HG03558 (cell line): ENCODE measurements around the gene ADGRD1.

Source experiments
- ATAC-seq: cut with Tn5 transposase; IDR thresholded peaks from one replicate; pipeline ENCODE4 v1.9.1; 2021; ENCODE audit warnings: moderate number of reproducible peaks; ENCODE audit not compliant: unreplicated experiment; ENCODE audit errors: extremely low read depth

Gene ADGRD1

DNA sequence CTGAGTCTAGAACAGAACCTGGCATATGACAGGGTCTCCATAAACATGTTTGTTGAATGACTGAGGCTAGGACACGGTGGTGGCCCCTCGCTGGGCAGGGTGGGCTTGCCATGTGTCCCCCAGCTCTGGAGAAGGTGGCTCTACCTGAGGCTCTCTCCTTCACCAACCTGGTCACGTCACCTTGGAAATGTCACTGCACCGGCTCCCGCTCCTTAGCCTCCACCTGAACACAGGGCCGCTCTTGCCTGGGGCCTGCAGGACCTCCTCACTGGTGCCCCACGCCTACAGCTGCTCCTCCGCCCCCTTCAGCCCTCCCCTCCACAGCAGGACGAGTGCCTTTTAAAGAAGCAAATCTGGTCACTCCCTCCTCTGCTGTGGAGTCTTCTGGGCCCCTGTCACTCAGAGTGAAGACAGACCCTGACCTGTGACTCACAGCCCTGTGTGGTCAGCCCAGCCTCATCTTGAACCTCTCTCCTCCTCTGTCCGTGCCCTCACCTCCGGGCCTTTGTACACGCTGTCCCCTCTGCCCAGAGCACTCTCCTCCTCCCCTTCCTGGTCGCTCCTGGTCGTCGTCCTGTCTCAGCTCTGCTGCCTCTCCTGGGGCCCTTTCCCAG is 81.0 kb downstream of the ADGRD1 start:
- no peak for ATAC-seq

GRCh38 chr12:131035245-131035681 is 81.6 kb downstream of the ADGRD1 start:
- ATAC-seq = no peak

GRCh38 chr12:131038159-131038558 is 84.5 kb downstream of the ADGRD1 start:
- no peak for ATAC-seq

- no peak for ATAC-seq
Measured at GRCh38 chr12:131038961-131039950, 85.5 kb downstream of the ADGRD1 start.

- ATAC-seq = no peak
Measured at GRCh38 chr12:131040491-131040890, 86.8 kb downstream of the ADGRD1 start.

DNA sequence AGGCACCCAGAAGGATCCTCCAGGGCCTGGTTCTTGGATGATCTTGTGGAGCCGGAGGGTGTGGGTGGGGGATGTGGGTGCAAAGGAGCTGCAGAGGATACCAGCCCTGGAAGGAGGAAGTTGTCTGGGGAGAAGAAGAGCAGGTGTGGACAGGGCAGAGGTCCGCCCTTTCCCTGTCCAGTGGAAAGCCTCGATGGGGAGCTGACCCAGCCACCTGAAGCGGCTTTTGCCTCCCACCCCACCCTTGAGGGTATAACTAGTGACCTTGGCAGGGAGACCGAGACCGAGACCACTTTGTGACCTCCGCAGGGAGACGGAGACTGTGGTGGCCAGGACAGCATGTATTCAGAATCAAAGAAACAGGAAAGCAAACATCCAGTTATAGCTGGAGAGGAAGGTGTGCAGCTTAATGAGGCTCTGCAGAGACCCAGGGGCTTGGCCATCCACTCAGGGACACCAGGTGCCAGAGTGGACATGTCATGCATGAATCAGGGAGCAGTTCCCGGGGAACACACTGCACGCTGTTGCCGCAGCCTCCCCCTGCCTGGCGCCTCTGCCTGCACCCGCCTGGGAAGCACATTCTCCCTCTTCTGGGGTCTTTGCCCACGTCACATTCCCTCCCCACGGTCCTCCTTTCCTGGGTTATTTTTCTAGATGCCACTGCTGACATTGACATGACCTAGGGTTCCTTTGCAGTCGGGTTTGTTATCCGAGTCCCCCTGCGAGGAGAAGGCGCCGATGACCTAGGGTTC is 87.7 kb downstream of the ADGRD1 start:
- no peak for ATAC-seq

DNA sequence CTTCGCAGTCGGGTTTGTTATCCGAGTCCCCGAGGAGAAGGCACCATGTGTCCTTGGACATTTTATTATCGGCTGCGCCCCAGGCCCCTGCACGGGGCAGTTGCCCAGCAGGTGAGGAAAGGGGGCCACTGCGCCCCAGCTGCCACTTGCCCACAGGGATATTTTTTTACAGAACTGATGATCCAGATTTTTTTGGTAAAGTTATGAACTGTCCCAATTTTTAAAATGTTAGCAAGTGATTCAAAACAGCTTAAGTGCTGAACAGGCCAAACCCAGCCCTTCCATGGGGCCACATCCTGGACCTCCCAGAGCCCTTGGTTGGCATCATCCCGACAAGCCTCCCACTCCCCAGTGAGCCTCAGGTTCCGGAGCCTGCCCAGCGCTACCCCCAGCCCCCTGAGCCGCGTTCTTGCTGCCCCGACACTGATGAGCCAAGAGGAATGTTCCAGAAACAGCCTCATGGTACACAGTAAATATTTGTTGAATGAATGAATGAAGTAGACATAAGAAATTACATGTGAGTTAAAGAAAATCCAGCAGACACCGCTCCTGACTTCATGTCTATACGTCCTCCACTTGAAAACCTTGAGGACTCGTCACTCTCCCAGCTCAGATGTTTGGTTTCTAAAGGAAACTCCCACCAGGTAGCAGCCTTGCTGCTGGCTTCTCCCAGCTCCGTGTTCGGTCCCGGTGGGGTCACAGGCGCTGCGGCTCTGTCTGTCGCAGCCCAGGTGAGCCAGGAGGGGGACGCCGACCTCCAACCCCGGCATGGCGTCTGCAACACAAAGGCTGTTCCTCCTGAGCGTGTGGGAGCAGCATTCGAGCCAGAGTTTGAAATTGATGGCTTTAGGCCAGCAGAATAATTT is 88.5 kb downstream of the ADGRD1 start:
- ATAC-seq = no peak

GRCh38 chr12:131042834-131043245 is 89.1 kb downstream of the ADGRD1 start:
- ATAC-seq = no peak

DNA sequence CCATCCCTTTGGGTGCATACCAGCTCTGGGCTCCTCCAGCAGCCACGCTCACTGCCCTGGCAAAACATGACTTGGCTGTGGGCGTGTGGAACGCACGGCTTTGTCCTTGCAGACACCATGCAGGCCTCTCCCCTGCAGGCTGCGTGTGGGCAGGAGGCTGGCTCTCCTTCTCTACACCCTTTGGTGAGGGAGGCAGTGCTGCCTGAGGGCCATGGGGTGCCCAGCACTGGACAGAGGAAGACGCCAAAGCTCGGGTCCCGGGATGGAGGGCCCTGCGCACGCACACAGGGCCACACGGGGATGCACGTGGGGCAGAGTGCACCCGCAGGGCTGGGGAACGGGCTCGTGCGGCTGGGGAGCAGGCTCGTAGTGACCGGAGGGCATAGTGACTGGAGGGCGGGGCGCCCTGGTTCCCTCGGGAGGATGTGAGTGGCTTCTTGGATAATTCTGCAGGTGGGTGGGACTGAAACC is 89.7 kb downstream of the ADGRD1 start:
- no peak for ATAC-seq

DNA sequence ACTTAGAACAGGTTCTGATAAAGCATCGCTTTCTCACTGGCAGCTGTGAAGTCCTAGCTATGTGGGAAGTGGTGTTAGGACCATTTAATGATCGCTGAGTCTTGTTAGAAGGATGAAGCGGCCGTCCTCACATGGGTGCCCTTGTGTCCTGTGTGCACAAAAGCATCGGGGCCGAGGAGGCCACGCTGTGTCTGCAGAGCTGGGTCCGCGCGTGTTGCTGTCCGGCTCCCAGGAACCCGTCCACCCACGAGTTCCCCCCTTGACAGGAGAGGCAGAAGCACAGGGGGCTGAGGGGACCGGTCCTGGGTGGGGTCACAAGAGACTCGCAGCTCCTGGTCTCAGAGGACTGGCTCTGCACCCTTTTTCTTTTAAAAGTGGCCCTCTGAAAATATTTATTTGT is 90.4 kb downstream of the ADGRD1 start:
- ATAC-seq = no peak

DNA sequence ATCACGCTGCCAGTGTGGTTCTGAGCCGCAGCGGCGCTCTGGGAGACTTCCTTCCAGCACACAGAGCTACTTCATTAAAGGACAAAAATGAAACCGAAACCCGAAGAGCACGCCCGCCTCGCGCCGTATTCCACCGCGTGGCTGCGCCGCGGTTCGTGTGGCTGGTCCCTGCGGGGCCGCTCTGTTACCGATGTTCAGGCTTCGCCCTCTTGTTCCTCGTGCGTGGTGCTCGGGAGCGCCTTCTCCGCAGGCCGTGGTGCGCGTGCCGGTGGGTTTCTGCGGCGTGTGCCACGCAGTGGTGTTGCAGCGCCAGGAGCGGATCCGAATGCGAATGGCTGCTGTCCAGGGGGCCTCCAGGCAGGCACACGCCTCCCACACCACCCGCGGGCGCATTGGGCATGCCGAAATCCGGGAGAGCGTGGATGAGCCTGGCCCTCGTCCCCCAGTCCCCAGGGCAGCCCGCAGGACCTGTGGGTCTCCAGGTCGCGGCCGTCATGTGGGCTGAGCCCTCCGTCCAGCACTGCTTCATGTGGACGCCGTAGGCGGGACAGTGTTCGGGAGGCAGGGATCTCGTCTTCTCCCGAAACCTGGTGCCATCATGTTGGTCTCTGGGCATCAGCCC is 91.2 kb downstream of the ADGRD1 start:
- no peak for ATAC-seq

DNA sequence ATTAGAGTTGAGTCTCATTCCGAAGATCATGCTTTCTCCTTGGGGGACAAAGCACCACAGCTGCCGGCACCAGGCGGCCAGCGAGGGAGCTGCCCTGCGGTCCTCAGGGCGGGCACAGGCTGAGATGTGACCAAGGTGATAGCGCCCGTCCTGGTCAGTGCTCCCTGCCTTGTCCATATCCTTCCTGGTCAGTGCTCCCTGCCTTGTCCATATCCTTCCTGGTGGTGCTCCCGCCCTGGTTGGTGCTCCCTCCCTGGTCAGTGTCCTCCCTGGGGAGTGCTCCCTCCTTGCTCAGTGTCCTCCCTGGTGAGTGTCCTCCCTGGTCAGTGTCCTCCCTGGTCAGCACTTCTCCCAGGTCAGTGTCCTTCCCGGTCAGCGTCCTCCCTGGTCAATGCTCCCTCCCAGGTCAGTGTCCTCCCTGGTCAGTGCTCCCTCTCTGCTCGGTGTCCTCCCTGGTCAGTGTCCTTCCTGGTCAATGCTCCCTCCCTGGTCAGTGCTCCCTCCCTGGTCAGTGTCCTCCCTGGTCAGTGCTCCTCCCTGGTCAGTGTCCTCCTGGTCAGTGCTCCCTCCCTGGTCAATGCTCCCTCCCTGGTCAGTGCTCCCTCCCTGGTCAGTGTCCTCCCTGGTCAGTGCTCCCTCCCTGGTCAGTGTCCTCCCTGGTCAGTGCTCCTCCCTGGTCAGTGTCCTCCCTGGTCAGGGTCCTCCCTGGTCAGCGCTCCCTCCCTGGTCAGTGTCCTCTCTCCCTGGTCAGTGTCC is 92.2 kb downstream of the ADGRD1 start:
- no peak for ATAC-seq

- no peak for ATAC-seq
Measured at GRCh38 chr12:131046813-131047788, 93.4 kb downstream of the ADGRD1 start.

DNA sequence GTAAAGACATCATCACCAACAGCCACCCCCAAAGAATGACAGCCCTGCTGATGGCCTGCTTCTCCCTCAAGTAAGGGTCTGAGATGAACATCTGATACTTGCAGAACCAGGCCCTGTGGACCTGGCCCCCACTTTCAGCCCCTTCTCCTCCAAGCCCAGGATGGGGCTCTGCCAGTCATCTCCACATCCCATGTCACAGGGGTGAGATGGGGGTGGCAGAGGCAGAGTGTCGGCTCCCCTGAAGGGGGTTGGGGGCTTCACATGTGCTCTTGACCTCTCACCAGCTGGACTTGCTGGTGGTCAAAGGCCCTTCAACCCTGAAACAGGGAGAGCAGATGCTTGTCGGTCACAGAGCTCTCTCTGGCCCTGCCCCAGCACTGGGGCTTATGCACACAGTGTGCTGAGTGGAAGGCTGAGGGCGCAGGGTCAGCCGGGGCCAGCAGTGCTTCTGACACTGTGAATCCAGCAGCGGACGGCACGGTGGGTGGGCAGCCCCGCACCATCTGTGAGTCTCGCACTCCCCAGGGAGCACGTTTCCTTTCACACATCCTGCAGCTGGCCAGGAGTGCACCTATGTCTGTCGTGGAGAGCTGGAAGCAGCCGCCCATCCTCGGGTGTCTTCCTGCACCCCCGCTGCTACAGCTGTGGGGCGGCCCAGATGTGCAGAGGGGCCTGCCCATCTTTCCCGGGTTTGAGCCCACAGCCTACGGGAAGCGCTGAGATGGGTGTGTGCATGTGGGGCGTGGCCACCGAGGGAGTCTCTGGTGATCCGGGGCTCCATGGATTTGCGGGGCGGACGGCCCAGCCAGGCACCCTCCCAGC is 94.3 kb downstream of the ADGRD1 start:
- ATAC-seq = no peak

DNA sequence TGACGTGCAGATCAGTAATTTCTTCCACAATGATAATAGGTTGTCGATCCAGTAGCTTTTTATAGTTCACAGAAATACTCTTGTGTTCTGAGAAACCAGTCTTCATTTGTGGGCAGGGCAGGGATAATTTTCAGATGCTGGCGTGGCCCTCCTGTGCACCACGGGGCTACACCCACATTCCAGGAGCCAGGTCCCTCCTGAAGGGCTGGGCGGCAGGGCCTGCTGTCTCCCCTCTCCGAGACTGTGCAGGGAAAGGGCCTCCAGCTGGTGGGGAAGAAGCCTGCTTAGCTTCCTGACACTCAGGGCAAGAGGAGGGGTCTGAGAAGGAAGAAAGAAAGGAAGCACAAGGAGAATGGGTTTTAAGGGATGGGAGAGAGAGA is 94.9 kb downstream of the ADGRD1 start:
- no peak for ATAC-seq

DNA sequence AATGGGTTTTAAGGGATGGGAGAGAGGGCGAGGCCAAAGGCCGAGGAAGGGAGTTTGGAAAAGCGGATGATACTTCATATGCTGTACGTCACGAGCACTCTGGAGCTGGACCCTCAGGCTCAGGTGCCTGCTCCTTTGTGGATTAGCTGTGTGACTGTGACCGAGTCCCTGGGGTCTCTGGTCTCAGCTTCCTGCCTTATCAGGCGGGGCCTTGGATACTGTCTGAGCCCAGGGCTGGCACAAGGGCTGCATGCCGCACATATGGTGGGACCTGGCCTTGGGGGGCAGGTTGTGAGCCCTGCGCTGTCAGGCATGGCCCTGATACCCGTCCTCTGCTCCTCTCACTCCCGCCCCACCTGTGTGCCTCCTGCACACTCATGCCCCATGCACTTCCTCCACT is 95.3 kb downstream of the ADGRD1 start:
- ATAC-seq = no peak
